ENCODE results near the gene OGFOD3.
"Not testable (repeated sequence)": the region's sequence is repeated elsewhere in the genome, so short reads cannot be mapped to it uniquely, and the experiment has no call there.

- TF ChIP-seq MAX (IDR thresholded peaks at IDR 0.05); POLR2A (IDR thresholded peaks at IDR 0.05; ENCODE audit: borderline replicate concordance, extremely low read depth, insufficient read depth, insufficient read length); EGR1 (IDR thresholded peaks at IDR 0.05; ENCODE audit: low read depth): not testable (repeated sequence)
Measured at GRCh38 chr17:82373072-82373452, 45.3 kb downstream of the OGFOD3 start.

Data from HCT116 (cell line).